GM12875 (cell line): ENCODE measurements around the gene IL4.

ENCODE experiments used
- H3K4me3 ChIP-seq: one replicate; pipeline ENCODE4 v1.5.1; 2011; ENCODE audit warnings: low read depth, low read length, control low read depth
- CTCF ChIP-seq: IDR thresholded peaks from 2 replicates; pipeline ENCODE4 v1.5.1; 2011; ENCODE audit warnings: low read depth, mild to moderate bottlenecking, control low read depth, inconsistent platforms, low read length, moderate library complexity, borderline replicate concordance; ENCODE audit not compliant: insufficient read depth

IL4 gene

GRCh38 chr5:132639706-132640130 lies 34.1 kb upstream of the IL4 start:
- no peak for TF ChIP-seq CTCF
- no peak overlapping the region for H3K4me3 ChIP-seq

- no peak overlapping the region for H3K4me3 ChIP-seq
- TF ChIP-seq CTCF: no peak
Observed at GRCh38 chr5:132640613-132641012, 33.2 kb upstream of the IL4 start.

GRCh38 chr5:132641241-132641723 lies 32.5 kb upstream of the IL4 start:
- no peak for TF ChIP-seq CTCF

GRCh38 chr5:132641841-132642240 lies 31.9 kb upstream of the IL4 start:
- no peak for TF ChIP-seq CTCF
- H3K4me3 ChIP-seq: no peak overlapping the region

More at GRCh38 chr5:132641241-132641723, 32.5 kb upstream of the IL4 start:
- no peak overlapping the region for H3K4me3 ChIP-seq

GRCh38 chr5:132644177-132644576 lies 29.6 kb upstream of the IL4 start:
- no peak overlapping the region for H3K4me3 ChIP-seq
- no peak for TF ChIP-seq CTCF

GRCh38 chr5:132646583-132647266 lies 27.1 kb upstream of the IL4 start:
- no peak overlapping the region for H3K4me3 ChIP-seq
- no peak for TF ChIP-seq CTCF

GRCh38 chr5:132647473-132647872 lies 26.3 kb upstream of the IL4 start:
- TF ChIP-seq CTCF: no peak
- no peak overlapping the region for H3K4me3 ChIP-seq
